HCT116 (cell line): ENCODE measurements around the gene SNORC. TPM values are rescaled to one million over a fixed set of nuclear protein-coding genes. Genes with fewer than 3 reads are reported as not detected.

Experiments
- ATAC-seq: fragments of 200-7000 bp; cut with Tn5 transposase; 2 replicates; pipeline ENCODE4 v1.9.1; 2020; ENCODE audit warnings: mild to moderate bottlenecking, moderate library complexity
- BruUV-seq: library from RNA; stranded (reverse); fragments of 400-500 nt; replicated peaks from 2 replicates; lab custom pipeline; 2021; lab: Mats Ljungman, UMichigan
- CTCF ChIA-PET: fragments of 300-600 bp; sonication (Branson Sonifier 250); formaldehyde crosslinking; loops from one replicate; lab custom pipeline; 2021; ENCODE audit warnings: antibody characterized with exemption; lab: Charles Lee
- POLR2A ChIA-PET: fragments of 300-600, 350-600 bp; sonication (Branson Sonifier 250); formaldehyde crosslinking; loops from one replicate; lab custom pipeline; 2021; ENCODE audit warnings: antibody characterized with exemption; lab: Charles Lee
- RAD21 ChIA-PET, 2 experiments: fragments of 300-600 bp; sonication (Branson Sonifier 250); formaldehyde crosslinking; loops; one replicate each; lab custom pipeline; 2023; ENCODE audit warnings: low total read pairs in 2 of 2; ENCODE audit not compliant: uncharacterized antibody in 2 of 2, unreplicated experiment in 2 of 2, low non-redundant PET in 1 of 2; lab: Charles Lee
- DNase-seq: peaks from one replicate; pipeline ENCODE4 v3.0.0-alpha.2; 2010; ENCODE audit warnings: low read depth, low spot score
- H2AFZ ChIP-seq: fragments of 200-600 bp; shearing (Covaris generic), sonication (generic); 2 replicates; pipeline ENCODE4 v1.6.1; 2017; ENCODE audit warnings: low read depth, mixed run types, mixed read lengths, antibody characterized with exemption, low read length; ENCODE audit not compliant: poor library complexity, severe bottlenecking
- H3K27ac ChIP-seq: 2 replicates; pipeline ENCODE4 v1.5.1; 2012; ENCODE audit warnings: low read depth, low read length
- H3K27me3 ChIP-seq: fragments of 200-600 bp; sonication (generic); 2 replicates; pipeline ENCODE4 v1.6.1; 2016; ENCODE audit warnings: mixed run types, low read length, mixed read lengths; ENCODE audit not compliant: insufficient read depth
- H3K36me3 ChIP-seq, 2 experiments: fragments of 200-500 bp in 1 of 2; fragments of 200-600 bp in 1 of 2; sonication (Bioruptor generic) in 1 of 2; sonication (generic) in 1 of 2; 2 replicates each; pipeline versions ENCODE4 v1.5.1 to v1.6.1; 2014 to 2016; ENCODE audit warnings: low read length in 2 of 2, inconsistent platforms in 1 of 2, mixed read lengths in 1 of 2, mixed run types in 1 of 2; ENCODE audit not compliant: insufficient read depth in 2 of 2, control insufficient read depth in 1 of 2
- H3K4me1 ChIP-seq, 2 experiments: fragments of 200-600 bp in 1 of 2; sonication (generic) in 1 of 2; 2 replicates each; pipeline versions ENCODE4 v1.5.1 to v1.6.1; 2012 to 2017; ENCODE audit warnings: low read length in 2 of 2, inconsistent platforms in 1 of 2, mild to moderate bottlenecking in 1 of 2, mixed read lengths in 1 of 2, mixed run types in 1 of 2, moderate library complexity in 1 of 2; ENCODE audit not compliant: insufficient read depth in 2 of 2, control insufficient read depth in 1 of 2
- H3K4me2 ChIP-seq: fragments of 200-600 bp; sonication (generic); 2 replicates; pipeline ENCODE4 v1.6.1; 2017; ENCODE audit warnings: mixed run types, low read length, mixed read lengths
- H3K4me3 ChIP-seq, 2 experiments: fragments of 200-600 bp in 1 of 2; sonication (generic) in 1 of 2; replicated peaks in 1 of 2; 2 replicates each; pipeline ENCODE4 v1.5.1; 2011 to 2016; ENCODE audit warnings: low read length in 2 of 2, control low read depth in 1 of 2, low read depth in 1 of 2, mild to moderate bottlenecking in 1 of 2, mixed read lengths in 1 of 2, mixed run types in 1 of 2
- H3K79me2 ChIP-seq: fragments of 200-600 bp; sonication (generic); 2 replicates; pipeline ENCODE4 v1.6.1; 2017; ENCODE audit warnings: mild to moderate bottlenecking, mixed run types, low read length, moderate library complexity, mixed read lengths; ENCODE audit not compliant: insufficient read depth
- H3K9ac ChIP-seq: fragments of 200-600 bp; sonication (generic); 2 replicates; pipeline ENCODE4 v1.6.1; 2016; ENCODE audit warnings: low read length, mixed read lengths
- H3K9me2 ChIP-seq: fragments of 200-600 bp; sonication (generic), shearing (Covaris generic); 2 replicates; pipeline ENCODE4 v1.6.1; 2017; ENCODE audit warnings: mixed run types, mild to moderate bottlenecking, moderate library complexity; ENCODE audit not compliant: insufficient read depth
- H3K9me3 ChIP-seq, 2 experiments: fragments of 200-500 bp in 1 of 2; fragments of 200-600 bp in 1 of 2; sonication (Bioruptor generic) in 1 of 2; sonication (generic) in 1 of 2; 2 replicates each; pipeline ENCODE4 v1.6.1; 2014 to 2017; ENCODE audit warnings: low read length in 2 of 2, mixed read lengths in 2 of 2, inconsistent platforms in 1 of 2, low read depth in 1 of 2, mild to moderate bottlenecking in 1 of 2, mixed run types in 1 of 2, moderate library complexity in 1 of 2; ENCODE audit not compliant: control insufficient read depth in 1 of 2, insufficient read depth in 1 of 2
- H4K20me1 ChIP-seq: fragments of 200-600 bp; sonication (generic), shearing (Covaris generic); 2 replicates; pipeline ENCODE4 v1.6.1; 2017; ENCODE audit warnings: mixed run types, mild to moderate bottlenecking, moderate library complexity; ENCODE audit not compliant: insufficient read depth
- CBX3 ChIP-seq: IDR thresholded peaks from 2 replicates; pipeline ENCODE4 v1.6.1; 2012; ENCODE audit warnings: low read depth
- CTCF ChIP-seq, 3 experiments: fragments of 200-600 bp in 1 of 3; sonication (generic) in 1 of 3; IDR thresholded peaks in 2 of 3; conservative IDR thresholded peaks in 1 of 3; 2 replicates each; pipeline ENCODE4 v1.5.1; 2012 to 2017; ENCODE audit warnings: low read depth in 2 of 3, low read length in 2 of 3, antibody characterized with exemption in 1 of 3, borderline replicate concordance in 1 of 3, control low read depth in 1 of 3, mild to moderate bottlenecking in 1 of 3, mixed read lengths in 1 of 3, mixed run types in 1 of 3, moderate library complexity in 1 of 3; ENCODE audit not compliant: insufficient read depth in 1 of 3
- EGR1 ChIP-seq: IDR thresholded peaks from 2 replicates; pipeline ENCODE4 v1.6.1; 2012; ENCODE audit warnings: low read depth
- EZH2phosphoT487 ChIP-seq: fragments of 200-600 bp; IDR thresholded peaks from 2 replicates; pipeline ENCODE4 v1.6.1; 2018; ENCODE audit warnings: antibody characterized with exemption, borderline replicate concordance
- FOSL1 ChIP-seq: IDR thresholded peaks from 2 replicates; pipeline ENCODE4 v1.6.1; 2012; ENCODE audit warnings: low read depth
- JUND ChIP-seq: IDR thresholded peaks from 2 replicates; pipeline ENCODE4 v1.6.1; 2012
- MAX ChIP-seq: IDR thresholded peaks from 2 replicates; pipeline ENCODE4 v1.6.1; 2012
- POLR2AphosphoS5 ChIP-seq: IDR thresholded peaks from 2 replicates; pipeline ENCODE4 v1.6.1; 2011; ENCODE audit warnings: mild to moderate bottlenecking, low read depth, low read length, moderate library complexity
- RAD21 ChIP-seq: IDR thresholded peaks from 2 replicates; pipeline ENCODE4 v1.6.1; 2012; ENCODE audit warnings: low read depth, mild to moderate bottlenecking
- REST ChIP-seq: IDR thresholded peaks from 2 replicates; pipeline ENCODE4 v1.6.1; 2012; ENCODE audit warnings: low read depth
- SP1 ChIP-seq: IDR thresholded peaks from 2 replicates; pipeline ENCODE4 v1.6.1; 2012; ENCODE audit warnings: low read depth
- SRF ChIP-seq: IDR thresholded peaks from 2 replicates; pipeline ENCODE4 v1.6.1; 2012; ENCODE audit warnings: low read depth
- TCF7L2 ChIP-seq: IDR thresholded peaks from 2 replicates; pipeline ENCODE4 v1.7.0; 2011; ENCODE audit warnings: borderline replicate concordance, inconsistent platforms; ENCODE audit not compliant: insufficient read depth, insufficient read length; ENCODE audit errors: extremely low read depth
- YY1 ChIP-seq: IDR thresholded peaks from 2 replicates; pipeline ENCODE4 v1.6.1; 2011; ENCODE audit warnings: low read length, low read depth, moderate library complexity, mild to moderate bottlenecking; ENCODE audit not compliant: insufficient replicate concordance; ENCODE audit errors: extremely low read depth
- ZBTB33 ChIP-seq: IDR thresholded peaks from 2 replicates; pipeline ENCODE4 v1.6.1; 2011; ENCODE audit warnings: mild to moderate bottlenecking, low read length, moderate library complexity; ENCODE audit not compliant: insufficient replicate concordance; ENCODE audit errors: extremely low read depth
- ZNF274 ChIP-seq: fragments of 200-500 bp; sonication (Bioruptor generic); IDR thresholded peaks from 2 replicates; pipeline ENCODE4 v1.6.1; 2014; ENCODE audit warnings: mild to moderate bottlenecking, low read depth, low read length, inconsistent platforms
- intact Hi-C: fragments of 100-400 bp; cut with micrococcal nuclease; formaldehyde crosslinking; loops from 2 replicates; pipeline ENCODE4 v1.10.0; 2022
- total RNA-seq: library from RNA; stranded (reverse); gene quantifications from one replicate; pipeline ENCODE4 v1.2.1, GENCODE V29; 2021; ENCODE audit not compliant: unreplicated experiment

Gene SNORC
- total RNA-seq, 1 experiment from 2014 or later: 14.0 TPM

GRCh38 chr2:232882085-232882484, 12.0 kb downstream of the SNORC start (continued):
- no peak for TF ChIP-seq SP1
- no peak for TF ChIP-seq POLR2AphosphoS5
- no peak for TF ChIP-seq EGR1
- no peak for TF ChIP-seq CTCF (IDR thresholded peaks at IDR 0.05 in 2 of 3, conservative IDR thresholded peaks at IDR 0.05 in 1 of 3; ENCODE audit: borderline replicate concordance in 1 of 3, insufficient read depth in 1 of 3, low read depth in 2 of 3, low read length in 2 of 3)
- no peak for TF ChIP-seq MAX

- ATAC-seq (no peak), DNase-seq (no peak)
- H3K9me2 ChIP-seq: no peaks in the 10 kb centered on the region
- no peaks in the 10 kb centered on the region for H3K4me1 ChIP-seq
- H3K27ac ChIP-seq: no peak overlapping the region
- no peak overlapping the region for H3K4me2 ChIP-seq
- no peaks in the 10 kb centered on the region for H3K9me3 ChIP-seq
- H3K79me2 ChIP-seq: no peaks in the 10 kb centered on the region
- no peak overlapping the region for H3K4me3 ChIP-seq
- POLR2A ChIA-PET: interaction anchor here (1.2 kb wide), 1 partner anchor 8 kb away, joined by 4 read pairs; no protein-coding TSS in a partner anchor
- intact Hi-C loops: no loop called here
- RAD21 ChIA-PET: no interaction called here
- no peak overlapping the region for H3K9ac ChIP-seq
- CTCF ChIA-PET: no interaction called here
- H3K27me3 ChIP-seq: no peaks in the 10 kb centered on the region
- no peak overlapping the region for H2AFZ ChIP-seq
- 0 out of 4 replicates have a peak, but pooled peaks cover 0 to under 1% of the 10 kb centered on the region in 2 experiments for H3K36me3 ChIP-seq
- no TSS peak for BruUV-seq
- H4K20me1 ChIP-seq: no peaks in the 10 kb centered on the region
- TF ChIP-seq ZBTB33 (no peak), SP1 (no peak), EZH2phosphoT487 (no peak), FOSL1 (no peak), MAX (no peak), REST (no peak), YY1 (no peak), RAD21 (no peak), EGR1 (no peak), SRF (no peak), JUND (no peak), ZNF274 (no peak), TCF7L2 (no peak), CBX3 (no peak)
These were observed 12.5 kb downstream of the SNORC start for GRCh38 chr2:232882505-232883115.
